HEK293 (cell line): ENCODE data around the gene ADSS1.

Experiments
- KLF16 ChIP-seq: fragments of 450-650 bp; formaldehyde crosslinking; IDR thresholded peaks from 2 replicates; pipeline ENCODE4 v1.5.1; 2017; ENCODE audit warnings: missing biosample characterization, missing genetic modification characterization
- SP2 ChIP-seq: fragments of 450-650 bp; formaldehyde crosslinking; IDR thresholded peaks from 2 replicates; pipeline ENCODE4 v1.5.1; 2016; ENCODE audit warnings: missing biosample characterization, missing genetic modification characterization
- ZNF138 ChIP-seq: fragments of 450-650 bp; formaldehyde crosslinking; IDR thresholded peaks from 2 replicates; pipeline ENCODE4 v1.5.1; 2016; ENCODE audit warnings: missing biosample characterization, missing genetic modification characterization, borderline replicate concordance
- ZNF24 ChIP-seq: fragments of 450-650 bp; formaldehyde crosslinking; IDR thresholded peaks from 2 replicates; pipeline ENCODE4 v1.5.1; 2016; ENCODE audit warnings: missing biosample characterization, missing genetic modification characterization
- ZNF274 ChIP-seq, 2 experiments: fragments of 200-500 bp in 1 of 2; fragments of 450-650 bp in 1 of 2; sonication (Bioruptor generic) in 1 of 2; formaldehyde crosslinking in 1 of 2; IDR thresholded peaks; 2 replicates each; pipeline versions ENCODE4 v1.5.1 to v1.6.1; 2014 to 2016; ENCODE audit warnings: borderline replicate concordance in 1 of 2, inconsistent platforms in 1 of 2, low read length in 1 of 2, missing biosample characterization in 1 of 2, missing genetic modification characterization in 1 of 2
- ZNF335 ChIP-seq: fragments of 450-650 bp; formaldehyde crosslinking; conservative IDR thresholded peaks from 2 replicates; pipeline ENCODE4 v1.5.1; 2016; ENCODE audit warnings: missing biosample characterization, missing genetic modification characterization
- ZNF596 ChIP-seq: fragments of 450-650 bp; IDR thresholded peaks from 2 replicates; pipeline ENCODE4 v1.5.0; 2018; ENCODE audit warnings: missing biosample characterization, mild to moderate bottlenecking, missing genetic modification characterization, moderate library complexity
- ZNF701 ChIP-seq: fragments of 450-650 bp; formaldehyde crosslinking; IDR thresholded peaks from 2 replicates; pipeline ENCODE4 v1.5.1; 2016; ENCODE audit warnings: missing biosample characterization, missing genetic modification characterization
- TF ChIP-seq, protein P1 (sequence below): fragments of 450-650 bp; formaldehyde crosslinking; IDR thresholded peaks from 2 replicates; pipeline ENCODE4 v1.5.1; 2016; ENCODE audit warnings: missing biosample characterization, missing genetic modification characterization
- TF ChIP-seq, protein P2 (sequence below): fragments of 450-650 bp; formaldehyde crosslinking; IDR thresholded peaks from 2 replicates; pipeline ENCODE4 v1.5.1; 2016; ENCODE audit warnings: missing biosample characterization, missing genetic modification characterization

DNA sequence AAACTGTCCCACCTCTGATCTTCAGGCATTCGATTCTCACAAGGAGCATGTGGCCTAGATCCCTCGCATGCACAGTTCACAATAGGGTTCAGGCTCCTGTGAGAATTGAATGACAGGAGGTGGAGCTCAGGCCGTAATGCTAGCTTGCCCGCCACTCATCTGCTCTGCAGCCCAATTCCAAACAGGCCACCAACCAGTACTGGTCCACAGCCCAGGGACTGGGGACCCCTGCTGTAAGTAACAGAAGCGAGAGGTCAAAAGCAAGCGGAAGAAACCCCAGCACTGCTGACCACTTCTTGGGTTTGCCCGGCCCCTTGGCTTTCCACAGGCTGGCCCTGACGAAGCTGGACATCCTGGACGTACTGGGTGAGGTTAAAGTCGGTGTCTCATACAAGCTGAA lies 20.5 kb downstream of the ADSS1 start:
- TF ChIP-seq, protein P1, sequence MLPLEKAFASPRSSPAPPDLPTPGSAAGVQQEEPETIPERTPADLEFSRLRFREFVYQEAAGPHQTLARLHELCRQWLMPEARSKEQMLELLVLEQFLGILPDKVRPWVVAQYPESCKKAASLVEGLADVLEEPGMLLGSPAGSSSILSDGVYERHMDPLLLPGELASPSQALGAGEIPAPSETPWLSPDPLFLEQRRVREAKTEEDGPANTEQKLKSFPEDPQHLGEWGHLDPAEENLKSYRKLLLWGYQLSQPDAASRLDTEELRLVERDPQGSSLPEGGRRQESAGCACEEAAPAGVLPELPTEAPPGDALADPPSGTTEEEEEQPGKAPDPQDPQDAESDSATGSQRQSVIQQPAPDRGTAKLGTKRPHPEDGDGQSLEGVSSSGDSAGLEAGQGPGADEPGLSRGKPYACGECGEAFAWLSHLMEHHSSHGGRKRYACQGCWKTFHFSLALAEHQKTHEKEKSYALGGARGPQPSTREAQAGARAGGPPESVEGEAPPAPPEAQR = no peak
- TF ChIP-seq, protein P2, sequence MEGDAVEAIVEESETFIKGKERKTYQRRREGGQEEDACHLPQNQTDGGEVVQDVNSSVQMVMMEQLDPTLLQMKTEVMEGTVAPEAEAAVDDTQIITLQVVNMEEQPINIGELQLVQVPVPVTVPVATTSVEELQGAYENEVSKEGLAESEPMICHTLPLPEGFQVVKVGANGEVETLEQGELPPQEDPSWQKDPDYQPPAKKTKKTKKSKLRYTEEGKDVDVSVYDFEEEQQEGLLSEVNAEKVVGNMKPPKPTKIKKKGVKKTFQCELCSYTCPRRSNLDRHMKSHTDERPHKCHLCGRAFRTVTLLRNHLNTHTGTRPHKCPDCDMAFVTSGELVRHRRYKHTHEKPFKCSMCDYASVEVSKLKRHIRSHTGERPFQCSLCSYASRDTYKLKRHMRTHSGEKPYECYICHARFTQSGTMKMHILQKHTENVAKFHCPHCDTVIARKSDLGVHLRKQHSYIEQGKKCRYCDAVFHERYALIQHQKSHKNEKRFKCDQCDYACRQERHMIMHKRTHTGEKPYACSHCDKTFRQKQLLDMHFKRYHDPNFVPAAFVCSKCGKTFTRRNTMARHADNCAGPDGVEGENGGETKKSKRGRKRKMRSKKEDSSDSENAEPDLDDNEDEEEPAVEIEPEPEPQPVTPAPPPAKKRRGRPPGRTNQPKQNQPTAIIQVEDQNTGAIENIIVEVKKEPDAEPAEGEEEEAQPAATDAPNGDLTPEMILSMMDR = no peak
- TF ChIP-seq ZNF24 (tag by site-specific recombination) (no peak), KLF16 (tag by site-specific recombination) (no peak), SP2 (tag by site-specific recombination) (no peak), ZNF335 (no peak), ZNF701 (tag by site-specific recombination) (no peak), ZNF274 (IDR thresholded peaks at IDR 0.05; ENCODE audit: low read length) (no peak), ZNF274 (tag by site-specific recombination; IDR thresholded peaks at IDR 0.05; ENCODE audit: borderline replicate concordance) (no peak), ZNF138 (no peak), ZNF596 (no peak)
